Right cardiac atrium (tissue), 5 donors: ENCODE data around the gene HORMAD2. TPM values are rescaled to one million over a fixed set of nuclear protein-coding genes. Genes with fewer than 3 reads are reported as not detected.
"Not testable (repeated sequence)": the region's sequence is repeated elsewhere in the genome, so short reads cannot be mapped to it uniquely, and the experiment has no call there.

Experiments used
- ATAC-seq, 2 donors: fragments of 200-7000 bp; cut with Tn5 transposase; one replicate each; pipeline versions ENCODE4 v1.8.0 to v1.9.1; 2020; ENCODE audit warnings: moderate library complexity in 2 of 2, mild to moderate bottlenecking in 1 of 2
- DNase-seq, 3 donors: peaks; one replicate each; pipeline ENCODE4 v3.0.0-alpha.2; 2020
- H3K27ac ChIP-seq: one replicate; pipeline ENCODE4 v1.5.1; 2013; ENCODE audit warnings: mild to moderate bottlenecking, low read length, control low read depth, moderate library complexity
- H3K27me3 ChIP-seq: one replicate; pipeline ENCODE4 v1.6.1; 2013; ENCODE audit not compliant: control insufficient read depth, insufficient read depth
- H3K4me1 ChIP-seq: one replicate; pipeline ENCODE4 v1.6.1; 2013; ENCODE audit warnings: low read length; ENCODE audit not compliant: control insufficient read depth, insufficient read depth
- H3K4me3 ChIP-seq: one replicate; pipeline ENCODE4 v1.5.1; 2013; ENCODE audit warnings: low read length, control low read depth
- H3K9me3 ChIP-seq: one replicate; pipeline ENCODE4 v1.6.1; 2013; ENCODE audit warnings: low read length; ENCODE audit not compliant: control insufficient read depth
- WGBS: extraction: QIAGEN DNeasy Blood & Tissue Kit; methylation state at CpG from one replicate; pipeline ENCODE4 v1.1.7; 2013; 5-methylcytosine and 5-hydroxymethylcytosine counted together
- intact Hi-C, 4 donors: fragments of 100-400 bp; cut with DNase I; formaldehyde crosslinking; loops; one replicate each; pipeline versions ENCODE4 v1.11.0 to v1.14.0; 2022 to 2023
- polyA plus RNA-seq: library from polyadenylated mRNA; stranded (reverse); fragments of 200-250 nt; gene quantifications from one replicate; pipeline ENCODE4 v1.2.3, GENCODE V29; 2013
- total RNA-seq, 4 donors: library from RNA; stranded (reverse); fragmentation: NEBNext Ultra II Directional; extraction: Animal tissue kit (Norgen Biotek cat#: 25700); gene quantifications; one replicate each; pipeline ENCODE4 v1.2.1, GENCODE V29; 2021
- donor health status: healthy with polysubstance abuse.
- donor health status: DM: no; HTN: yes; CAD: no.
- donor health status: DM: no; HTN: no; CAD: no.
- donor health status: DM: no; HTN: yes; CAD: no; lungs with severe emphysema.
- donor health status: DM: yes; HTN: yes; CAD: no.

Gene HORMAD2
- total and polyA plus RNA-seq, 5 donors: not detected

- H3K27me3 ChIP-seq, H3K4me1 ChIP-seq, DNase-seq, intact Hi-C loops, H3K4me3 ChIP-seq, H3K27ac ChIP-seq, ATAC-seq, H3K9me3 ChIP-seq: not testable (repeated sequence)
- WGBS: 92% methylated on average over 20 of the region's 22 CpGs
These were observed 20.8 kb upstream of the HORMAD2 start for GRCh38 chr22:30059346-30060020.

- H3K27me3 ChIP-seq, H3K9me3 ChIP-seq, DNase-seq, H3K4me1 ChIP-seq, H3K4me3 ChIP-seq, H3K27ac ChIP-seq, ATAC-seq, intact Hi-C loops: not testable (repeated sequence)
- 96% methylated on average over 6 of the region's 6 CpGs for WGBS
These were observed 19.2 kb upstream of the HORMAD2 start for GRCh38 chr22:30061094-30061493.

GRCh38 chr22:30062259-30062658 is 18.0 kb upstream of the HORMAD2 start:
- intact Hi-C loops: no loop called here
- ATAC-seq (no peak), DNase-seq (no peak)
- 79% methylated on average over 3 of the region's 3 CpGs for WGBS
- H3K9me3 ChIP-seq: peaks cover 2% of the 10 kb centered on the region
- no peak overlapping the region for H3K27ac ChIP-seq
- no peak overlapping the region for H3K4me3 ChIP-seq
- no peaks in the 10 kb centered on the region for H3K4me1 ChIP-seq
- no peaks in the 10 kb centered on the region for H3K27me3 ChIP-seq

GRCh38 chr22:30062950-30063349 is 17.3 kb upstream of the HORMAD2 start:
- H3K4me1 ChIP-seq: no peaks in the 10 kb centered on the region
- no peaks in the 10 kb centered on the region for H3K27me3 ChIP-seq
- no peak for ATAC-seq
- no peak overlapping the region for H3K27ac ChIP-seq
- 87% methylated on average over 1 of the region's 1 CpG for WGBS
- DNase-seq: no peak
- intact Hi-C loops: no loop called here
- no peak overlapping the region for H3K4me3 ChIP-seq
- peaks cover 2% of the 10 kb centered on the region for H3K9me3 ChIP-seq

- no peaks in the 10 kb centered on the region for H3K4me1 ChIP-seq
- no peaks in the 10 kb centered on the region for H3K27me3 ChIP-seq
- ATAC-seq: no peak
- no peak for DNase-seq
- peaks cover 2% of the 10 kb centered on the region for H3K9me3 ChIP-seq
- H3K27ac ChIP-seq: no peak overlapping the region
- no peak overlapping the region for H3K4me3 ChIP-seq
- intact Hi-C loops: no loop called here
These were observed 16.1 kb upstream of the HORMAD2 start for GRCh38 chr22:30064172-30064571.

GRCh38 chr22:30073743-30074142 is 6.5 kb upstream of the HORMAD2 start:
- Histone ChIP-seq H3K27me3 (no peaks in the 10 kb centered on the region), H3K9me3 (no peaks in the 10 kb centered on the region), H3K4me1 (no peaks in the 10 kb centered on the region), H3K27ac (no peak overlapping the region), H3K4me3 (no peak overlapping the region)
- ATAC-seq (no peak), DNase-seq (no peak)
- intact Hi-C loops: no loop called here
- 70% methylated on average over 2 of the region's 2 CpGs for WGBS

GRCh38 chr22:30074147-30074546 is 6.1 kb upstream of the HORMAD2 start:
- no peak for ATAC-seq
- Histone ChIP-seq H3K27me3 (no peaks in the 10 kb centered on the region), H3K4me1 (no peaks in the 10 kb centered on the region), H3K4me3 (no peak overlapping the region), H3K27ac (no peak overlapping the region), H3K9me3 (no peaks in the 10 kb centered on the region)
- intact Hi-C loops: no loop called here
- 64% methylated on average over 3 of the region's 3 CpGs for WGBS
- DNase-seq: no peak

GRCh38 chr22:30074994-30075393 is 5.3 kb upstream of the HORMAD2 start:
- Histone ChIP-seq H3K4me1 (no peaks in the 10 kb centered on the region), H3K27ac (no peak overlapping the region), H3K27me3 (no peaks in the 10 kb centered on the region), H3K4me3 (no peak overlapping the region), H3K9me3 (no peaks in the 10 kb centered on the region)
- no peak for ATAC-seq
- WGBS: 84% methylated on average over 3 of the region's 3 CpGs
- no peak for DNase-seq
- intact Hi-C loops: no loop called here

- DNase-seq: no peak
- no peak for ATAC-seq
- no peaks in the 10 kb centered on the region for H3K4me1 ChIP-seq
- H3K4me3 ChIP-seq: no peak overlapping the region
- H3K27ac ChIP-seq: no peak overlapping the region
- H3K9me3 ChIP-seq: no peaks in the 10 kb centered on the region
- intact Hi-C loops: no loop called here
- WGBS: 77% methylated on average over 3 of the region's 3 CpGs
- H3K27me3 ChIP-seq: no peaks in the 10 kb centered on the region
These were observed 2.9 kb upstream of the HORMAD2 start for GRCh38 chr22:30077279-30077880.

- H3K4me1 ChIP-seq: no peaks in the 10 kb centered on the region
- intact Hi-C loops: no loop called here
- 79% methylated on average over 10 of the region's 10 CpGs for WGBS
These were observed 1.6 kb upstream of the HORMAD2 start for GRCh38 chr22:30078320-30079311.

GRCh38 chr22:30080805-30081204 is 541 bp downstream of the HORMAD2 start:
- DNase-seq (no peak), ATAC-seq (no peak)
- H3K27ac ChIP-seq: no peak overlapping the region
- H3K27me3 ChIP-seq: no peaks in the 10 kb centered on the region
- WGBS: 91% methylated on average over 9 of the region's 9 CpGs
- H3K9me3 ChIP-seq: no peaks in the 10 kb centered on the region
- no peaks in the 10 kb centered on the region for H3K4me1 ChIP-seq
- no peak overlapping the region for H3K4me3 ChIP-seq
- intact Hi-C loops: loop anchor here (10.0 kb wide), 2 partner anchors 386 to 446 kb away; no protein-coding TSS in a partner anchor

More at GRCh38 chr22:30078320-30079311, 1.6 kb upstream of the HORMAD2 start:
- no peak for ATAC-seq
- no peak overlapping the region for H3K4me3 ChIP-seq
- DNase-seq: no peak
- H3K9me3 ChIP-seq: no peaks in the 10 kb centered on the region
- H3K27ac ChIP-seq: no peak overlapping the region
- no peaks in the 10 kb centered on the region for H3K27me3 ChIP-seq
